Endothelial cell of umbilical vein (primary cell): ENCODE data around the gene LKAAEAR1. TPM values are rescaled to one million over a fixed set of nuclear protein-coding genes. Genes with fewer than 3 reads are reported as not detected.

Experiments used
- BruUV-seq: library from RNA; stranded (reverse); fragments of 400-500 nt; replicated peaks from 2 replicates; lab custom pipeline; 2021; lab: Mats Ljungman, UMichigan
- CTCF ChIA-PET: fragments of 300-600, 350-600 bp; sonication (Branson Sonifier 250); formaldehyde crosslinking; loops from one replicate; lab custom pipeline; 2021; ENCODE audit warnings: antibody characterized with exemption, inconsistent platforms; lab: Charles Lee
- POLR2A ChIA-PET: fragments of 300-600, 350-600 bp; sonication (Branson Sonifier 250); formaldehyde crosslinking; loops from one replicate; lab custom pipeline; 2021; ENCODE audit warnings: antibody characterized with exemption, inconsistent platforms; lab: Charles Lee
- DNase-seq: peaks from one replicate; pipeline ENCODE4 v3.0.0-alpha.2; 2011; ENCODE audit warnings: low read depth, low spot score
- FAIRE-seq: peaks from 2 replicates; lab custom pipeline; 2011; peaks lifted over from hg19 to GRCh38; lab: Jason Lieb, UNC
- H2AFZ ChIP-seq: 2 replicates; pipeline ENCODE4 v1.6.0; 2012; ENCODE audit warnings: low read depth, low read length, control low read depth, inconsistent platforms
- H3K27ac ChIP-seq: 2 replicates; pipeline ENCODE4 v1.5.1; 2011; ENCODE audit warnings: low read depth, mild to moderate bottlenecking, control low read depth, low read length, moderate library complexity; ENCODE audit not compliant: insufficient read depth
- H3K27me3 ChIP-seq, 2 experiments: 2 replicates each; pipeline versions ENCODE4 v1.6.0 to v1.6.1; 2011; ENCODE audit warnings: low read length in 2 of 2, mixed read lengths in 1 of 2; ENCODE audit not compliant: control insufficient read depth in 2 of 2, insufficient read depth in 2 of 2
- H3K36me3 ChIP-seq, 2 experiments: 2 replicates in 1 of 2; 3 replicates in 1 of 2; pipeline ENCODE4 v1.5.1; 2011; ENCODE audit warnings: low read length in 2 of 2, mild to moderate bottlenecking in 1 of 2, moderate library complexity in 1 of 2; ENCODE audit not compliant: control insufficient read depth in 2 of 2, insufficient read depth in 2 of 2; ENCODE audit errors: extremely low read depth in 1 of 2
- H3K4me1 ChIP-seq: 3 replicates; pipeline ENCODE4 v1.5.1; 2011; ENCODE audit warnings: mild to moderate bottlenecking, low read length; ENCODE audit not compliant: control insufficient read depth, insufficient read depth; ENCODE audit errors: extremely low read depth
- H3K4me2 ChIP-seq: 2 replicates; pipeline ENCODE4 v1.6.1; 2011; ENCODE audit warnings: low read length, control low read depth, mixed read lengths; ENCODE audit not compliant: insufficient read depth
- H3K4me3 ChIP-seq, 3 experiments: fragments of 200-600 bp in 1 of 3; sonication (generic), shearing (Covaris generic) in 1 of 3; replicated peaks in 1 of 3; 2 replicates each; pipeline ENCODE4 v1.5.1; 2011 to 2016; ENCODE audit warnings: control low read depth in 3 of 3, low read length in 3 of 3, mild to moderate bottlenecking in 2 of 3, inconsistent platforms in 1 of 3, low read depth in 1 of 3, moderate library complexity in 1 of 3; ENCODE audit not compliant: insufficient read depth in 1 of 3
- H3K79me2 ChIP-seq: 2 replicates; pipeline ENCODE4 v1.6.0; 2012; ENCODE audit warnings: low read length, inconsistent platforms; ENCODE audit not compliant: control insufficient read depth, insufficient read depth
- H3K9ac ChIP-seq: replicated peaks from 2 replicates; pipeline ENCODE3; 2011; ENCODE audit warnings: low read length, control low read depth; ENCODE audit not compliant: insufficient read depth; ENCODE audit errors: extremely low read depth
- H3K9me1 ChIP-seq: replicated peaks from 3 replicates; pipeline ENCODE4 v1.6.0; 2011; ENCODE audit warnings: mild to moderate bottlenecking, low read length; ENCODE audit not compliant: control insufficient read depth, insufficient read depth; ENCODE audit errors: extremely low read depth
- H3K9me3 ChIP-seq: replicated peaks from 2 replicates; pipeline ENCODE4 v1.5.1; 2012; ENCODE audit warnings: low read length, inconsistent platforms; ENCODE audit not compliant: control insufficient read depth, insufficient read depth
- H4K20me1 ChIP-seq: replicated peaks from 2 replicates; pipeline ENCODE3; 2011; ENCODE audit warnings: mild to moderate bottlenecking, low read length; ENCODE audit not compliant: control insufficient read depth, insufficient read depth; ENCODE audit errors: extremely low read depth
- EZH2 ChIP-seq: IDR thresholded peaks from 2 replicates; pipeline ENCODE4 v1.6.1; 2012; ENCODE audit warnings: borderline replicate concordance, low read depth, mild to moderate bottlenecking, moderate library complexity, low read length, inconsistent platforms; ENCODE audit not compliant: severe bottlenecking
- FOS ChIP-seq: IDR thresholded peaks from 2 replicates; pipeline ENCODE4 v1.6.1; 2011; ENCODE audit warnings: mild to moderate bottlenecking, low read length, moderate library complexity, borderline replicate concordance; ENCODE audit not compliant: insufficient read depth
- GATA2 ChIP-seq: IDR thresholded peaks from 2 replicates; pipeline ENCODE4 v1.7.0; 2011; ENCODE audit warnings: low read depth, mild to moderate bottlenecking, moderate library complexity, mixed read lengths, low read length; ENCODE audit not compliant: insufficient read length, insufficient read depth
- JUN ChIP-seq: IDR thresholded peaks from 2 replicates; pipeline ENCODE4 v1.6.1; 2011; ENCODE audit warnings: borderline replicate concordance, low read depth; ENCODE audit not compliant: insufficient read length, insufficient read depth
- MAX ChIP-seq: IDR thresholded peaks from 2 replicates; pipeline ENCODE4 v1.6.1; 2011; ENCODE audit not compliant: insufficient read depth, insufficient read length
- MYC ChIP-seq: IDR thresholded peaks from one replicate; pipeline ENCODE4 v1.6.1; 2011; ENCODE audit warnings: mild to moderate bottlenecking, low read depth, low read length
- dilution Hi-C: fragments of 300-500 bp; cut with MboI; formaldehyde crosslinking; loops from one replicate; pipeline ENCODE4 v1.15.0; 2019; ENCODE audit warnings: low sequenced_read_pairs; ENCODE audit not compliant: extremely low pct_ligation_motif_present
- intact Hi-C: fragments of 100-400 bp; cut with micrococcal nuclease; formaldehyde crosslinking; loops from one replicate; pipeline ENCODE4 v1.10.0; 2022
- polyA plus RNA-seq, 4 experiments: library from polyadenylated mRNA; depleted of rRNA in 3 of 4; stranded (reverse) in 3 of 4; unstranded in 1 of 4; fragments of >200 nt; gene quantifications; 2 replicates each; pipeline versions ENCODE4 v1.2.1 to v1.2.3, GENCODE V29; 2011 to 2012; ENCODE audit warnings: missing spikeins in 1 of 4
- total RNA-seq: library from RNA; stranded (reverse); gene quantifications from 2 replicates; pipeline ENCODE4 v1.2.3, GENCODE V29; 2021

The LKAAEAR1 gene
- total and polyA plus RNA-seq, 2 donors (not counting 3 experiments of a cell fraction or from before 2014, with no cell fraction given) = 0.29 TPM; not detected in 1

GRCh38 chr20:64077094-64077493, 7.1 kb downstream of the LKAAEAR1 start:
- Histone ChIP-seq H3K4me3 (no peak overlapping the region), H3K36me3 (peaks cover 0 to 19% of the 10 kb centered on the region in 2 experiments), H3K79me2 (peaks cover 6% of the 10 kb centered on the region), H3K9me1 (no peaks in the 10 kb centered on the region), H3K4me1 (peaks cover 14% of the 10 kb centered on the region), H3K27me3 (no peaks in the 10 kb centered on the region), H4K20me1 (no peaks in the 10 kb centered on the region), H3K4me2 (no peak overlapping the region), H3K9me3 (no peaks in the 10 kb centered on the region), H3K27ac (no peak overlapping the region), H2AFZ (no peak overlapping the region), H3K9ac (no peak overlapping the region)
- POLR2A ChIA-PET = no interaction called here
- no peak for TF ChIP-seq GATA2
- TF ChIP-seq MAX = no peak
- TF ChIP-seq JUN = no peak
- no peak for TF ChIP-seq EZH2
- no peak for TF ChIP-seq MYC
- TF ChIP-seq FOS = no peak
- DNase-seq (no peak), FAIRE-seq (no peak)
- dilution Hi-C loops (no loop called here), intact Hi-C loops (no loop called here)
- no TSS peak for BruUV-seq
- CTCF ChIA-PET = no interaction called here
